GM18502 (cell line): ENCODE results near the gene PLCH1.

ENCODE experiments used
- ATAC-seq: cut with Tn5 transposase; IDR thresholded peaks from one replicate; pipeline ENCODE4 v1.9.1; 2021; ENCODE audit warnings: mild to moderate bottlenecking; ENCODE audit not compliant: unreplicated experiment, poor library complexity

The PLCH1 gene, protein sequence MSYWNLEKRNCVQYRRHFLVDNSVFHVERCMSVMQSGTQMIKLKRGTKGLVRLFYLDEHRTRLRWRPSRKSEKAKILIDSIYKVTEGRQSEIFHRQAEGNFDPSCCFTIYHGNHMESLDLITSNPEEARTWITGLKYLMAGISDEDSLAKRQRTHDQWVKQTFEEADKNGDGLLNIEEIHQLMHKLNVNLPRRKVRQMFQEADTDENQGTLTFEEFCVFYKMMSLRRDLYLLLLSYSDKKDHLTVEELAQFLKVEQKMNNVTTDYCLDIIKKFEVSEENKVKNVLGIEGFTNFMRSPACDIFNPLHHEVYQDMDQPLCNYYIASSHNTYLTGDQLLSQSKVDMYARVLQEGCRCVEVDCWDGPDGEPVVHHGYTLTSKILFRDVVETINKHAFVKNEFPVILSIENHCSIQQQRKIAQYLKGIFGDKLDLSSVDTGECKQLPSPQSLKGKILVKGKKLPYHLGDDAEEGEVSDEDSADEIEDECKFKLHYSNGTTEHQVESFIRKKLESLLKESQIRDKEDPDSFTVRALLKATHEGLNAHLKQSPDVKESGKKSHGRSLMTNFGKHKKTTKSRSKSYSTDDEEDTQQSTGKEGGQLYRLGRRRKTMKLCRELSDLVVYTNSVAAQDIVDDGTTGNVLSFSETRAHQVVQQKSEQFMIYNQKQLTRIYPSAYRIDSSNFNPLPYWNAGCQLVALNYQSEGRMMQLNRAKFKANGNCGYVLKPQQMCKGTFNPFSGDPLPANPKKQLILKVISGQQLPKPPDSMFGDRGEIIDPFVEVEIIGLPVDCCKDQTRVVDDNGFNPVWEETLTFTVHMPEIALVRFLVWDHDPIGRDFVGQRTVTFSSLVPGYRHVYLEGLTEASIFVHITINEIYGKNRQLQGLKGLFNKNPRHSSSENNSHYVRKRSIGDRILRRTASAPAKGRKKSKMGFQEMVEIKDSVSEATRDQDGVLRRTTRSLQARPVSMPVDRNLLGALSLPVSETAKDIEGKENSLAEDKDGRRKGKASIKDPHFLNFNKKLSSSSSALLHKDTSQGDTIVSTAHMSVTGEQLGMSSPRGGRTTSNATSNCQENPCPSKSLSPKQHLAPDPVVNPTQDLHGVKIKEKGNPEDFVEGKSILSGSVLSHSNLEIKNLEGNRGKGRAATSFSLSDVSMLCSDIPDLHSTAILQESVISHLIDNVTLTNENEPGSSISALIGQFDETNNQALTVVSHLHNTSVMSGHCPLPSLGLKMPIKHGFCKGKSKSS (N-terminal part only)

DNA sequence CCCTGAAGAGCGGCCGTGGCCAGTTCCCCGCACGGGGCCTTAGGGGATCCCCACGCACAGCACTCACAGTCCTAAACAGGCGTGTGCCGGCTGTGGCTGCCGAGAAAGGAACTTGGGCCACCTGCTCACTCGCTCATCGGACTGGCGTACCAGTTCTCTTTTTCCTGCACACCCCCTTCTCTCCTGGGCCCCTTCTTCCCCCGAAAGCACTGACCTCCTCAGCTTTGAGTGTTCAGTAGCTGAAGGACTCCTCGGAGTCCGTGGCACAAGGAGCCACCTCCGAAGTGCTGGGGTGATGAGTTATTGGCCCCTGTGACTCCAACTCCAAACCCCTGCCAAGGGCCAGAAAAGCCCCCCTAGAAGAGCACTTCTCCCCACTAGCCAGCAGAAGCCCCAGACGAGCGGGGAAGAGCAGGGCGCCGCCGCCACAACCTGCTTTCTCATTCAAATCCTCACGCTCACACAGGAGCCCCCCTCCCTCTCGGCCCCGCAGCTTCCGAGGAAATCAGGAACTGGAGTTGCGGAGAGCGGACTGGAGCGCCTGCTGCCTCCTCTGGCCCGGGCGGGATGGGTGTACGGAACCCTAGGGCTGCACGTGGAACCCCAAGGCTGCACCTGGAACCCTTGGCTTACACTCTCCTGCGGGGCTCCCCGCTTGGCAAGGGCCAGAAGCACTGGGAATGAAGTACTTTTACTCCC lies at the start of gene PLCH1:
Gene PLCH1 (minus strand): TSS at position 446 of the 699 bp plus-strand sequence. CDS start 40,847 bp downstream, outside the sequence.
- peak; percentile 66 for ATAC-seq

DNA sequence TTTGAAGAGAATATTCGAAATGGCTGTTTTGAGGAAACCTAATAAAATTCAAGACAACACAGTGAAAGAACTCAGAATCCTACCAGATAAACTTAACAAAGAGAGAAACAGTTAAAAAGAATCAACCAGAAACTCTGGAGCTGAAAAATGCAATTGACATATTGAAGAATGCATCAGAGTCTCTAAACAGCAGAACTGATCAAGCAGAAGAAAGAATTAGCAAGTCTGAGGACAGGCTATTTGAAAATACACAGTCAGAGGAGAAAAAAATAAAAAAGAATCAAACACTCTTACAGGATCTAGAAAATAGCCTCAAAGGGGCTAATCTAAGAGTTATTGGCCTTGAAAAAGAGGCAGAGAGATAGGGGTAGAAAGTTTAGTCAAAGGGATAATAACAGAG lies 47.7 kb upstream of the PLCH1 start:
- no peak for ATAC-seq

DNA sequence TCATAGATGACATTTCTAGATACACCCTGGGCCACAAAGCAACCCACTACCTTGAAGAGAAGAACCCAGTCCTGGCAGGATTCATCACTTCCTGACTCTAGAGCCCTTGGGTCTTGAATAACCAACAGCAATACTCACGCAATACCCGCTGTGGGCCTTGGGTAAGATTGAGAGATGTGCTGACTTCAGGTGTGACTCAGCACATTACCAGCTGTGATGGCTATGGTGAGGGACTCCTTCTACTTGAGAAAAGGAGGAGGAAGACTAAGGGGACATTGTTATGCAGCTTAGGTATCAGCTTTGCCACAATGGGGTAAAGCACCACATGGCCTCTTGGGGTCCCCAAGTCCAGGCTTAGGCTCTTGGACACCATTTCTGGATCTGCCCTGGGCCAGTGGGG lies 46.3 kb upstream of the PLCH1 start:
- ATAC-seq = no peak

DNA sequence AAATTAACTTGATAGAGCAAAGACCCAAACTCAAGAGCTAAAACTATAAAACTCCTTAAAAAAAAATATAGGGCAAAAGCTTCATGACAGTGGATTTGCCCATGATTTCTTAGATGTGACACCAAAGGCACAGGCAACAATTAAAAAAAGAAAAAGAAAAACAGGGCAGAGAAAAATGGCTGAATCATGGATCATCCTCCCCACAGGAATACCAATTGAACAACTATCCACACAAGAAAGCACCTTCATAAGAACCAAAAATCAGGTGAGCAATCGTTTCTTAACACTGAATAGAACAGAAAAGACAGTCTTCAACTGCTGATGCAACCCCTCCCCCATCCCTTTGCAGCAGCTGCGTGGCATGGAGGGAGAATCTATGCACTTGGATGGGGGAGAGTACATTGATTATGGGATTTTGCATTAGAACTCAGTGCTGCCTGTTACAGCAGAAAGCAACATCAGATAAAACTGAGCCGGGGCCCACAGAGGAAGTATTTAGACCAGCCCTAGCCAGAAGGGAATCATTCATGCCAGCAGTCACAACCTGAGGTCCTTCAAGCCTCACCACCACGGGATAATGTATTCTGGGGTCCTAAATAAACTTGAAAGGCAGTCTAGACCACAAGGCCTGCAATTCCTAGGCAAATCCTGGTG lies 45.5 kb upstream of the PLCH1 start:
- ATAC-seq = no peak

DNA sequence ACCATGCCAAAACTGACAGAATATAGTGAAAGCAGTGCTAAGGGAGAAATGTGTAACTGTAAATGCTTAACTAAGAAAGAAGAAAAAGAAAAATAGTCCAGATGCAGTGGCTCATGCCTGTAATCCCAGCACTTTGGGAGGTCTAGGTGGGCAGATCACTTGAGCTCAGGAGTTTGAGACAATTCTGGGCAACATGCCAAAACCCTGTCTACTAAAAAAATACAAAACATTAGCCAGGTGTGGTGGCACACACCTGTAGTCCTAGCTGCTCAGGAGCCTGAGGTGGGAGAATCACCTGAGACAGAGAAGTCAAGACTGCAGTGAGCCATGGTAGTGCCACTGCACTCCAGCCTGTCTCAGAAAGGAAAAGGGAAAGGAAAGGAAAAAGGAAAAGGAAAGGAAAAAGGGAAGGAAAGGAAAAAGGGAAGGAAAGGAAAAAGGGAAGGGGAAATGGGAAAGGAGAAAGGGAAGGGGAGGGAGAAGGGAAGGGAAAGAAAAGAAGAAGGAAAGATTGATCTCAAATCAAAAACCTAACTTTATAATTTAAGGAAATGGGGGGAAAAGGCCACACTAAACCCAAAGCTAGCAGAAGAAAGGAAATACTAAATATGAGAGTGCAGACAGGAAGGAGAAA lies 40.9 kb upstream of the PLCH1 start:
- no peak for ATAC-seq

DNA sequence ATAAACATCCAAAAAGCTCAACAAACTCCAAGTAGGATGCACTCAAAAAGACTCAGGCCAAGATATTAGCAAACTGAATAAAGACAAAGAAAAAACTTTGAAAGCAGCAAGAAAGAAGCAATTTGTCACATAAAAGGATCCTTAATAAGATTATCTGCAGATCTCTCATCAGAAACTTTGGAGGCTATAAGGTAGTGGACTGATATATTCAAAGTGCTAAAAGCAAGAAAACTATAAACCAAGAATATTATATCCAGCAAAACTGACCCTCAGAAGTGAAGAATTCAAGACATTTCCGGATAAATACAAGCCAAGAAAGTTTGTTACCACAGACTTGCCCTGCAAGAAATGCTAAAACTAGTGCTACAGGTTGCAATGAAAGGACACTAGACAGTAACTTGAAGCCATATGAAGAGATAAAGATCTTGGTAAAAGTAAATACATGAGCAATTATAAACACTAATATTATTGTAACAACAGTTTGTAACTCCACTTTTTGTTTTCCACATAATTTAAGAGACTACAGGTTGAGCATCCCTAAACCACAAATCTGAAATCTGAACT lies 37.6 kb upstream of the PLCH1 start:
- no peak for ATAC-seq

DNA sequence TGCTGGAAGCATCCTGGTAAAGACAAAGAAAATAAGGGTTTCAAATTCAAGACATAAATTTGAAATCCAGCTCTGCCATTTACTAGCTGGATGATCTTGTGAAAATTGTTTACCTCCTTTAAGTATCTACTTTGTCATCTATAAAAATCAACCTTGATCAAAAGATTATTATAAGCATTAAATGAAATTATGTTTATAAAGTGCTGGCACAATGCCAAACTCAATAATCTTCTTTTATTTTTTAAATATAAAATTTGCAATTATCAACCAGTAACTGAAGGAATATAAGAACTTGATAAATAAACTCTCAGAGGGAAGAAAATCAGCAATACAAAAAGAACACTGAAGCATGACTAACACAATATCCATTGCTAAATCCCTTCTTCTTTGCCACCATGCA lies 35.4 kb upstream of the PLCH1 start:
- no peak for ATAC-seq

DNA sequence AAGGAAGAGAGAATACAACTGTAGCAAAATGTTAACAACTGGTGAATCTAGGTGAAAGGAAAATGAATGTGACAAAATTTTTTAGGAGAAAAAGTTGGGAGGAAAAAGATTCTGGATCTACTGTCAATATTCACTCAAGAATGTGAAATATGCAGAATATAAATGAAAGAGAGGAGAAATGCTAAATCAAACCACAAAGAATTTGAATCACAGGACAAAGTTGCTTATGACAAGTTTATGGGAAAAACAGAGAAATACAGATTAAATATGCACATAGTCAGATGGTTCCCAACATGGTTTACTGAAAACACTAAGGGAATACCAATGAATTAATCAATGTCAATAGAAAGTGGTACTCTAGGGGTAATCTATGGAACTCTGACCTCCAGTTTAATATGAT lies 33.6 kb upstream of the PLCH1 start:
- ATAC-seq = no peak

DNA sequence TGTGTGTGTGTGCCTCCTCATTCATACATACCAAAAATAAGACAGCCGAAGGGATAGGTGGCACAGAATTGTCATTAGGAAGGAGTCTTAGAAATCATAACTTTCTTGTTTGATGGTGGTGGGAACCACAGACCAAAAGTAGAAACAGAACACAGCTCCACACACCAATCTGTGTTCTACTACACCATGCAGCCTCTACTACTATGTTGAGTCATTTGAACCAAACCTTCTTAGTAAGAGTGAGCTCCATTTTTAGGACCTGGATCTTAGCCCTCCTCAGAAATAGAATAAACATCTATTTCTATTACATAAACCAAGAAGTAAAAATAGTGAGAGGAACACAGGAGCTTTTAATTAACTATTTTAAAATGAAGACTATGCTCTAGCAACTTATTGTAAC lies 27.9 kb upstream of the PLCH1 start:
- no peak for ATAC-seq

DNA sequence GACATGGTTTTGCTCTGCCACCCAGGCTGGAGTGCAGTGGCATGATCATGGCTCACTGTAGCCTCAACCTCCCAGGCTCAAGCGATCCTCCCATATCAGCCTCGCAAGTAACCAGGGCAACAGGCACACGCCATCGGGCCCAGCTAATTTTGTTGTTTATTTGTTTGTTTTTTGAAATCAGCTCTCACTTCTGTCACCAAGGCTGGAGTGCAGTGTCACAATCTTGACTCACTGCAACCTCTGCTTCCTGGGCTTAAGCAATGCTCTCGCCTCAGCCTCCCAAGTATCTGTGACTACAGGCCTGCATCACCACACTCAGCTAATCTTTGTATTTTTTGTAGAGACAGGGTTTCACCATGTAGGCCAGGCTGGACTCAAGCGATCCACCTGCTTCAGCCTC lies 26.3 kb upstream of the PLCH1 start:
- no peak for ATAC-seq

DNA sequence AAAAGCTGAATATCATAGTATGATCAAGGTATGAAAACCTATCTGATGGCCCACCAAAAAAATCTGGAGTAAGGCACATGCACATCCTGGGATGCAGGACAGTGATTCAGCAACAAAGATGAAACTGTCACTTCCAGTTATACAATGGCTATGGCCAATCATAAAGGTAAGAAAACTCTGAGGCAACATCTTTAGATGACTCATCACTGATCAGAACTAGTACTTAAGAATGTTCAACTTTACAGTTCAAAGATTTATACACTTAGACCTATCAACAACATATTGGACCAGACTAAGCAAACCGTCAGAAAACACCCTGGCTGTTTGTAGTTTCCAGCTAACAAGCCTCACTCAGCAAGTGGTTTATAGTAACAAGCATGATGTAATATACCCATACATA lies 21.3 kb upstream of the PLCH1 start:
- ATAC-seq = no peak

DNA sequence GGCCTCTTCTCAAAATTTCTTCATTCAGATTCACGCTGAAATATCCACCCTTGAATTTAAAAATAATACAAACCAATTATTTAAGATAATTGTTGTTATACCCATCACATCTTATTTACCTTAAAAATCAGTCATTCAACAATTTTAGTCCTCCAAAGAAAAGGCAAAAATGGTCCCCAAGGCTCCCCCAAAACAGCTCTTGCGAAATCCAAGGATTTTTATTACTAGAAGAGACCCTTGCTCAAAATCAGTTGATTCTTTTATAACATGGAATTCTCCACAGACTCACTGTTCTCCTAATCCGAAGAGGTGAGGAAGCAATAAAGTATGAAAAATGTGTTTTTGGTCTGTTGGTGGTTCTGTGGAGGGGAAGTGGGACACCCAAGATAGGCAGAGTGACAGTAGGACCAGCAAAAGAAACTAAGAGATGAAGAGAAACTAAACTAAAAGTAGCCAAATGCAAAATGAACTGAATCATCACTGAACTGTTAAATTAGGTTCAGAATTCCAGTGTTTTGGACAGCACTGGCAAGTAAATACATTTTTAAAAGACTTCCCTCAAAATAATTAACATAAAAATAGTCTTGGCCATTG lies 19.1 kb upstream of the PLCH1 start:
- ATAC-seq = no peak

DNA sequence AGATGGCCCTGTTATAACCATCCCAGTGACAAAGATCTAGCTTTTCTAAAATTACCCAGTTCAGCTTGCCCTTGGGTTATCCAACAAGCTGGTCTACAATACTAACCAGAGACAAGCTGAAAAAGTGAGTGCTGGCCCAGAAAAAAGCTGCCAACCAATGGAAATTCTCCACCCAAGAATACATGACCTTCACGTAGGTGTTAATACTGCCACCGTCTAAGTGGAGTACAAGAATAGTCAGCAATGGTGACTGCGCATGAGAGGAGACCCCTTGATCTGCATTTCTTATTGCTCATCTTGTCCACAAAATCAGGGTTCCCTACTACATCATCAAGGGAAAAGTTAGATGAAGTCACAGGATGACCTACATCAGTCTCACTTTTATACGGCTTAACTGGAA lies 15.8 kb upstream of the PLCH1 start:
- ATAC-seq = no peak

DNA sequence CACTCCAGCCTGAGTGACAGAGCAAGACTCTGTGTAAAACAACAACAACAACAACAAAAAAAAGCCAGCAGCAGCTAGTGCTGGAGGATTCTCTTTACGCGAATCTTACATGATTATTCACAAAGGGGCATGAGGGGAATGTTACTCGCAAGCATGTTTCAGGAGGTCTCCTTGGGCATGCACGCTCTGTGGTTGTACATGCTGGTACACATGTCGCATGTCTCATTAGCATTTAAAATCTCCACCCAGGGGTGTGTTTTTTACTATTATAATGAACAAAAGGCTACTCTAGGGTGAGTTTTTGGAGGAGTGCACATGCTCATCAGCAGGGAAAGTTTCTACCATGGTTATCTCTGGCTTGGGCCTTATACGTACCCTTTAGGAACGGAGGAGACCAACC lies 12.7 kb upstream of the PLCH1 start:
- ATAC-seq = no peak

DNA sequence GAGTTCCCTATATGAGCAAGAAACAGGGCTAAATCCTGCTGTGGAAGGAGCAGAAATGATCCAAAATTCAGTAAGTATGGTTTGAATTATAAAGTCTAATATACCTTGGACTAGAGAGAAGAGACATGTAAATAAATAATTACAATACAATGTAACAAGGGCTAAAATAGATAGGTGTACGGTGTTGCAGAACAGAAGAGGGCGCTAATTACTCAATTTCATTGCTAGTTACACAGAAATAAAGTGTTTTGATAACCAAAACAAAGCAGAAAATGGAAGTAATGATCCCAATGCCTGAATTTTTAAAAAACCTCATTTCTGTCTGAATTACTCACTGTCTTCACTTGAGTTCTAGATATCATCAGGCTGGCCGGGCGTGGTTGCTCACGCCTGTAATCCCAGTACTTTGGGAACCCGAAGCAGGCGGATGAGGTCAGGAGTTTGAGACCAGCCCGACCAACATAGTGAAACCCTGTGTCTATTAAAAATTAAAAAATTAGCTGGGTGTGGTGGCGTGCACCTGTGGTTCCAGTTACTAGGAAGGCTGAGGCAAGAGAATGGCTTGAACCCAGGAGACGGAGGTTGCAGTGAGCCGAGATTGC lies 8.3 kb upstream of the PLCH1 start:
- ATAC-seq = no peak

DNA sequence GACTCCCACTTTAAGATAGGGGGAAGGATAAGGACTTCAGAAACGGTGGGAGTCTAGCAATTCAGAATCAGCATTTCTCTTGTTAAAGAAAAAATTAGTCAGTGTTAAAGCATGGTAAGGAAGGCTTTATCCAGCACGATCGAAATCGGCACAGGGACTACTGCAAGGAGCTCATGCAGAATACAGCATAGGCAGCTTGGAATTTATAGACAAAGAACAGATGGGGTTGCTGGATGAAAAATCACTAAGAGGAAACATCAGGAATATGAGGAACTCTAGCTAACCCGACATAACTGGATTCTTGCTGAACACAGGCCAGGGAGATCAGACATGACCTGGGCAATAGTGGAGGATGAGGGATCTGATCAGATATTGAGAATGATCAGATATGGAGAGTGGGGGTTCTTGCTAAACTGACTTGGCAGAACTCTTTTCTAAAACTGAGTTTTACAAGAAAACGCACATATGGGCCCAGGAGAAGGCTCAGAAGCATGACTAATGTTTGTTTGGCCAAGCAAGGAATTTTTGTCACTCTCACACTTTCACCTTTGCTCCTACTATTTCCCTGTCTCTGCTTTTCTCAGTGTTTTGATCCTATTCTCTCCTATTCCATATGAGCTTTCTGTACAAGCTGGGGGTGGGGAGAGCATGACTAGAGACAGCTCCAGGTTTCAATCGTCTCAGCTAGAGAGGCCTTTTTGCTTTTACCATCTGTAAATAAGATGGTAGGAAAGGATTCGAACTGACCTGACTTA lies 3.9 kb upstream of the PLCH1 start:
- no peak for ATAC-seq

DNA sequence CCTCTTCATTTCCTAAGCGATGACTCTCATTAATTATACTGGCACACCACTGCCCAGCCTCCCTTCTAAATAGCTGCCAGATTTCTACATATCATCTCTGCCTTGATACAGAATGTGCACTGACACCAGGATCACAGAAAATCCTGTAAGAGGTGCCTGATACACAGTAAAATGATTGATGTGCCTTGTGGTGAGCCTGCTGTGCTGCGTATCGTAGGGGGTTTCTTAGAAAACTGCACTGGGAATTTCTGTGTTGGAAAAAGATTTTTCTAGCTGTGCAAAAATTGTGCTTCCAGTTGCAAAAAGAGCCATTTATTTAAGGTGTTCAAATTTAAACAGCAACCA lies 3.0 kb upstream of the PLCH1 start:
- no peak for ATAC-seq
